H1 (cell line): Measurements from ENCODE around the gene LAMA3.

Experiments used
- BRCA1 ChIP-seq: IDR thresholded peaks from 2 replicates; pipeline ENCODE4 v1.6.1; 2012; ENCODE audit warnings: low read depth, low read length, improper control_type of control experiment
- CEBPB ChIP-seq: IDR thresholded peaks from 2 replicates; pipeline ENCODE4 v1.6.1; 2012; ENCODE audit warnings: low read depth, low read length
- CREB1 ChIP-seq: IDR thresholded peaks from 2 replicates; pipeline ENCODE4 v1.6.1; 2012; ENCODE audit warnings: inconsistent platforms
- CTCF ChIP-seq, 3 experiments: IDR thresholded peaks; 1 replicate in 2 of 3; 2 replicates in 1 of 3; pipeline versions ENCODE4 v1.5.1 to v1.6.1; 2011; ENCODE audit warnings: low read length in 3 of 3, mild to moderate bottlenecking in 3 of 3, inconsistent platforms in 2 of 3, low read depth in 1 of 3, moderate library complexity in 1 of 3; ENCODE audit not compliant: insufficient read depth in 1 of 3; ENCODE audit errors: control extremely low read depth in 1 of 3
- EZH2 ChIP-seq: fragments of 200-600 bp; sonication (generic); IDR thresholded peaks from 2 replicates; pipeline ENCODE4 v1.7.1; 2012; ENCODE audit warnings: low read depth, mild to moderate bottlenecking, moderate library complexity, low read length, inconsistent platforms; ENCODE audit not compliant: severe bottlenecking
- HDAC2 ChIP-seq, 2 experiments: fragments of 300-600 bp in 1 of 2; sonication (generic) in 1 of 2; IDR thresholded peaks; 2 replicates each; pipeline ENCODE4 v1.6.1; 2011 to 2012; ENCODE audit warnings: low read depth in 2 of 2, low read length in 2 of 2, mild to moderate bottlenecking in 2 of 2, moderate library complexity in 2 of 2, borderline replicate concordance in 1 of 2, inconsistent platforms in 1 of 2
- JUN ChIP-seq: IDR thresholded peaks from 2 replicates; pipeline ENCODE4 v1.6.1; 2011; ENCODE audit warnings: low read depth, mild to moderate bottlenecking, improper control_type of control experiment, low read length
- JUND ChIP-seq: IDR thresholded peaks from 2 replicates; pipeline ENCODE4 v1.6.1; 2011; ENCODE audit warnings: mild to moderate bottlenecking, improper control_type of control experiment, low read length
- POLR2A ChIP-seq, 2 experiments: IDR thresholded peaks; 1 replicate in 1 of 2; 2 replicates in 1 of 2; pipeline ENCODE4 v1.6.1; 2011; ENCODE audit warnings: low read depth in 2 of 2, low read length in 2 of 2, mild to moderate bottlenecking in 2 of 2; ENCODE audit errors: control extremely low read depth in 1 of 2
- RFX5 ChIP-seq: IDR thresholded peaks from 2 replicates; pipeline ENCODE4 v1.6.1; 2011; ENCODE audit warnings: low read depth, low read length, improper control_type of control experiment, borderline replicate concordance
- YY1 ChIP-seq: IDR thresholded peaks from 2 replicates; pipeline ENCODE4 v1.6.1; 2011; ENCODE audit warnings: low read depth, mild to moderate bottlenecking, low read length

- TF ChIP-seq JUN (no peak), CEBPB (no peak), CTCF (IDR thresholded peaks at IDR 0.05; ENCODE audit: control extremely low read depth in 1 of 3, insufficient read depth in 1 of 3, low read depth in 1 of 3, low read length in 3 of 3) (no peak), BRCA1 (no peak), EZH2 (no peak), JUND (no peak), CREB1 (no peak), POLR2A (IDR thresholded peaks at IDR 0.05; ENCODE audit: control extremely low read depth in 1 of 2, low read depth in 2 of 2, low read length in 2 of 2) (no peak), YY1 (no peak), RFX5 (no peak), HDAC2 (IDR thresholded peaks at IDR 0.05; ENCODE audit: borderline replicate concordance in 1 of 2, low read depth in 2 of 2, low read length in 2 of 2) (no peak)
These were observed 247.2 kb downstream of the LAMA3 start for GRCh38 chr18:23936381-23936958.
